Gastrocnemius medialis (tissue), 4 donors: ENCODE data around the gene TMEM72.
A peak's percentile ranks its signal among the peaks of the same experiment; 100 is the strongest.

Source experiments
- POLR2A ChIP-seq, 2 donors: fragments of 450-650 bp; IDR thresholded peaks; one replicate each; pipeline ENCODE4 v1.6.1; 2017; ENCODE audit warnings: antibody characterized with exemption in 2 of 2, mild to moderate bottlenecking in 2 of 2, moderate library complexity in 2 of 2
- TF ChIP-seq, protein P1 (sequence below), 5 experiments: fragments of 450-650 bp in 3 of 5; fragments of 200-600 bp in 2 of 5; sonication (generic) in 2 of 5; IDR thresholded peaks in 4 of 5; conservative IDR thresholded peaks in 1 of 5; 1 replicate in 4 of 5; 2 replicates in 1 of 5; pipeline ENCODE4 v1.5.1; 2016 to 2019; ENCODE audit warnings: antibody characterized with exemption in 5 of 5, mild to moderate bottlenecking in 3 of 5, moderate library complexity in 3 of 5

DNA sequence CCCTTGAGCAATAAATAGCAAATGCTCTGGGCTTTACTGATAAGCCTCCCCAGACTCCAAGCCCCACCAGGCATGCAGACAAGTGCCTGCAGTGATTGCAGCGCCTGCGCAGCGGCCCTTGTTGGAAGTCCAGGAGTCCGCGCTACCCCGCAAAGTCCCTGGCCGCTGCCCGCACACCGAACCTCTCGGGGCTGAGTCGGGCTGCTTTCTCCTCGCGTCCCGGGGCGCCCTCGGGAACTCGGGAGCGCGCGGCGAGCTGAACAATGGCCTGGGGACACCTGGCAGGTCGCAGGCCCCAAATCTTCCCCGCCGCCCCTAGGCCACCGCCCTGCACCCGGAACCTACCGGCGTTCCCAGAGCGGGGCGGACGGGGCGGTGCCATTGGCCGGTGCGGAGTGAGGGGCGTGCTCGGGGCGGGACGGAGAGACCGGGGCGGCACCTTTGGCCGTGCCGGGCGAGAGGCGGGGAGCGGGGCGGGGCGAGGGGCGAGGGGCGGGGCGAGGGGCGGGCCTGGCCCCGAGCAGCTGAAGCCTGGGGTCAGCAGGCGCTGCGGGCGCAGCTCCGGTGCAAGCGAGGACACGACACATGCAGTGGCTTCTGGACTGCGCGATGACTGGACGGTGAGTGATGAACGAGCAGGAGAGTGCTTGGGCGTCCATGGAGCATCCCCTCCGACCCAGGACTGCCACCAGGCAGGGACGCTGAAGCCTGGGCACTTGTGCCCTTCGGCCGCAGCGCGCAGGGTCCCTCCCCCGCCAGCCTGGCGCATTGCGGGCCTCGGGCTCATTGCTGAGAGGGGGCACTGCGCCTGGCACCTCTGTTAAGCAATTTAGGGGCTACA, 48.3 kb downstream of the TMEM72 start, which contains the start of gene RASSF4:
- TF ChIP-seq POLR2A (IDR thresholded peaks at IDR 0.05) = peak; percentile 84 to 92
- TF ChIP-seq, protein P1, sequence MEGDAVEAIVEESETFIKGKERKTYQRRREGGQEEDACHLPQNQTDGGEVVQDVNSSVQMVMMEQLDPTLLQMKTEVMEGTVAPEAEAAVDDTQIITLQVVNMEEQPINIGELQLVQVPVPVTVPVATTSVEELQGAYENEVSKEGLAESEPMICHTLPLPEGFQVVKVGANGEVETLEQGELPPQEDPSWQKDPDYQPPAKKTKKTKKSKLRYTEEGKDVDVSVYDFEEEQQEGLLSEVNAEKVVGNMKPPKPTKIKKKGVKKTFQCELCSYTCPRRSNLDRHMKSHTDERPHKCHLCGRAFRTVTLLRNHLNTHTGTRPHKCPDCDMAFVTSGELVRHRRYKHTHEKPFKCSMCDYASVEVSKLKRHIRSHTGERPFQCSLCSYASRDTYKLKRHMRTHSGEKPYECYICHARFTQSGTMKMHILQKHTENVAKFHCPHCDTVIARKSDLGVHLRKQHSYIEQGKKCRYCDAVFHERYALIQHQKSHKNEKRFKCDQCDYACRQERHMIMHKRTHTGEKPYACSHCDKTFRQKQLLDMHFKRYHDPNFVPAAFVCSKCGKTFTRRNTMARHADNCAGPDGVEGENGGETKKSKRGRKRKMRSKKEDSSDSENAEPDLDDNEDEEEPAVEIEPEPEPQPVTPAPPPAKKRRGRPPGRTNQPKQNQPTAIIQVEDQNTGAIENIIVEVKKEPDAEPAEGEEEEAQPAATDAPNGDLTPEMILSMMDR (IDR thresholded peaks at IDR 0.05 in 4 of 5, conservative IDR thresholded peaks at IDR 0.05 in 1 of 5) = peak in 1 of 5 experiments; percentile 23
